Uterus (tissue), 4 donors: ENCODE measurements around the gene SAA1. TPM values are rescaled to one million over a fixed set of nuclear protein-coding genes. Genes with fewer than 3 reads are reported as not detected.

Experiments used
- DNase-seq, 2 donors: peaks; one replicate each; pipeline ENCODE4 v3.0.0-alpha.2; 2019 to 2020
- H3K27ac ChIP-seq, 2 donors: fragments of 200-600 bp; sonication (generic); 1 replicate in 1 of 2; 2 replicates in 1 of 2; pipeline ENCODE4 v1.5.1; 2016 to 2018
- H3K27me3 ChIP-seq, 2 donors: fragments of 200-600 bp; sonication (generic); one replicate each; pipeline ENCODE4 v1.5.1; 2018 to 2019; ENCODE audit warnings: control low read depth in 1 of 2
- H3K36me3 ChIP-seq, 2 donors: fragments of 200-600 bp; sonication (generic); one replicate each; pipeline ENCODE4 v1.5.1; 2019; ENCODE audit warnings: control low read depth in 1 of 2
- H3K4me1 ChIP-seq, 2 donors: fragments of 200-600 bp; sonication (generic); one replicate each; pipeline ENCODE4 v1.5.1; 2018 to 2019; ENCODE audit warnings: control low read depth in 1 of 2
- H3K4me3 ChIP-seq, 2 donors: fragments of 200-600 bp; sonication (generic); 1 replicate in 1 of 2; 2 replicates in 1 of 2; pipeline ENCODE4 v1.5.1; 2018 to 2019; ENCODE audit warnings: mild to moderate bottlenecking in 1 of 2
- H3K9me3 ChIP-seq, 2 donors: fragments of 200-600 bp; sonication (generic); one replicate each; pipeline ENCODE4 v1.5.1; 2019; ENCODE audit warnings: control low read depth in 1 of 2
- CTCF ChIP-seq, 4 experiments: fragments of 200-600 bp in 2 of 4; fragments of 450-650 bp in 2 of 4; sonication (generic) in 2 of 4; IDR thresholded peaks; one replicate each; pipeline ENCODE4 v1.5.1; 2016 to 2019; ENCODE audit warnings: antibody characterized with exemption in 4 of 4, mild to moderate bottlenecking in 2 of 4, moderate library complexity in 1 of 4
- POLR2A ChIP-seq, 2 donors: fragments of 450-650 bp; IDR thresholded peaks; one replicate each; pipeline ENCODE4 v1.6.1; 2016; ENCODE audit warnings: antibody characterized with exemption in 2 of 2, mild to moderate bottlenecking in 1 of 2, moderate library complexity in 1 of 2
- intact Hi-C: fragments of 100-400 bp; cut with DNase I; formaldehyde crosslinking; loops from one replicate; pipeline ENCODE4 v1.15.1; 2023; ENCODE audit warnings: low total_unique reads
- total RNA-seq, 4 donors: library from RNA; depleted of rRNA in 3 of 4; stranded (reverse); fragments of >200 nt in 3 of 4; gene quantifications; one replicate each; pipeline versions ENCODE4 v1.1.0 to v1.2.4, GENCODE V29; 2014 to 2023
- donor health status: DM: yes; HTN: yes; CAD: no.

The SAA1 gene
- total RNA-seq, 4 donors from 2014 or later = 3.3 TPM; not detected in 3

- TF ChIP-seq POLR2A (IDR thresholded peaks at IDR 0.05) (no peak), CTCF (IDR thresholded peaks at IDR 0.05) (no peak)
- Histone ChIP-seq H3K4me3 (no peak overlapping the region), H3K27me3 (no peaks in the 10 kb centered on the region), H3K4me1 (no peaks in the 10 kb centered on the region), H3K36me3 (no peaks in the 10 kb centered on the region), H3K9me3 (no peaks in the 10 kb centered on the region), H3K27ac (no peak overlapping the region)
- intact Hi-C loops = no loop called here
- DNase-seq = no peak
Measured at GRCh38 chr11:18229501-18229900, 36.6 kb upstream of the SAA1 start.

GRCh38 chr11:18230859-18231258 lies 35.2 kb upstream of the SAA1 start:
- no peaks in the 10 kb centered on the region for H3K9me3 ChIP-seq
- H3K27ac ChIP-seq = no peak overlapping the region
- H3K36me3 ChIP-seq = no peaks in the 10 kb centered on the region
- H3K27me3 ChIP-seq = no peaks in the 10 kb centered on the region
- H3K4me3 ChIP-seq = no peak overlapping the region
- no peak for TF ChIP-seq CTCF (IDR thresholded peaks at IDR 0.05)
- TF ChIP-seq POLR2A (IDR thresholded peaks at IDR 0.05) = no peak
- no peak for DNase-seq
- no peaks in the 10 kb centered on the region for H3K4me1 ChIP-seq
- intact Hi-C loops = no loop called here

- H3K27ac ChIP-seq = no peak overlapping the region
- no peak for DNase-seq
Measured at GRCh38 chr11:18233912-18234311, 32.2 kb upstream of the SAA1 start.

GRCh38 chr11:18235394-18236334 lies 30.4 kb upstream of the SAA1 start:
- no peak for TF ChIP-seq CTCF (IDR thresholded peaks at IDR 0.05)
- TF ChIP-seq POLR2A (IDR thresholded peaks at IDR 0.05) = no peak
- Histone ChIP-seq H3K4me3 (no peak overlapping the region), H3K36me3 (no peaks in the 10 kb centered on the region), H3K27me3 (no peaks in the 10 kb centered on the region), H3K9me3 (no peaks in the 10 kb centered on the region), H3K4me1 (no peaks in the 10 kb centered on the region), H3K27ac (no peak overlapping the region)
- no peak for DNase-seq
- intact Hi-C loops = no loop called here

More at GRCh38 chr11:18233912-18234311, 32.2 kb upstream of the SAA1 start:
- intact Hi-C loops = no loop called here
- no peaks in the 10 kb centered on the region for H3K9me3 ChIP-seq
- no peak overlapping the region for H3K4me3 ChIP-seq
- TF ChIP-seq CTCF (IDR thresholded peaks at IDR 0.05) (no peak), POLR2A (IDR thresholded peaks at IDR 0.05) (no peak)
- H3K36me3 ChIP-seq = no peaks in the 10 kb centered on the region
- H3K27me3 ChIP-seq = no peaks in the 10 kb centered on the region
- H3K4me1 ChIP-seq = no peaks in the 10 kb centered on the region

- no peak for DNase-seq
- no peaks in the 10 kb centered on the region for H3K27me3 ChIP-seq
- no peaks in the 10 kb centered on the region for H3K4me1 ChIP-seq
- no peaks in the 10 kb centered on the region for H3K36me3 ChIP-seq
- no peaks in the 10 kb centered on the region for H3K9me3 ChIP-seq
- TF ChIP-seq CTCF (IDR thresholded peaks at IDR 0.05) = no peak
- TF ChIP-seq POLR2A (IDR thresholded peaks at IDR 0.05) = no peak
- no peak within 1 kb of the TSS for H3K27ac ChIP-seq
- H3K4me3 ChIP-seq = no peak within 1 kb of the TSS
- intact Hi-C loops = no loop called here
Measured at GRCh38 chr11:18236664-18237356, 29.3 kb upstream of the SAA1 start, which contains the start of gene SAA4. SAA4 (minus strand) TSS chr11:18236802; CDS start chr11:18235926, 876 bp downstream.
